GM12892 (cell line): ENCODE measurements around the gene ADARB2.

Experiments used
- POLR2A ChIP-seq: IDR thresholded peaks from 2 replicates; pipeline ENCODE4 v1.6.1; 2011; ENCODE audit warnings: low read depth, low read length, control low read depth
- POLR2AphosphoS5 ChIP-seq: IDR thresholded peaks from 2 replicates; pipeline ENCODE4 v1.6.1; 2011; ENCODE audit warnings: low read depth, low read length, control low read depth
- TAF1 ChIP-seq: IDR thresholded peaks from 2 replicates; pipeline ENCODE4 v1.6.1; 2011; ENCODE audit warnings: low read depth, mild to moderate bottlenecking, control low read depth, low read length, borderline replicate concordance

DNA sequence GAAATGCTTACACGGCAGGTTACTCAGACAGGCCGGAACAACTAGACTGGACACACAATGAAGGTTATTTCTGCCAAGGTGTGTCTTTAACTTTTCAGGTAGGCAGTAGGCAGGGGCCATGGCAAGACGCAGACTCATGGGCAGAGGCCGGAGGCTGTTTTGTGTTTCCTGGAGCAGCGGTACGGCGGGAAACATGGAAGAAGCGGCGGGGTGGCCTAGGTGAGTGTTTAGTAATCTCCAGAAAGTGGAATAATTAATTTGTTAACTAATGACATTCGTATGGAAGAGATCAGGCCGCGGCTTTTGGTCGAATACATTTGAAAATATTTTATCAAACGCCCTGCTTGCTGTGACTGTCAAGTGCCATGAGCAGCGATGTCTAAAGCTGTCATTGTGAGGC lies 403.3 kb downstream of the ADARB2 start:
- TF ChIP-seq POLR2A, result no peak
- no peak for TF ChIP-seq TAF1
- no peak for TF ChIP-seq POLR2AphosphoS5
